Astrocyte of the cerebellum (primary cell): ENCODE results near the gene PPIL1.

ENCODE experiments used
- DNase-seq: peaks from one replicate; pipeline ENCODE4 v3.0.0-alpha.2; 2011; ENCODE audit warnings: low read depth
- H3K4me3 ChIP-seq: 2 replicates; pipeline ENCODE4 v1.5.1; 2011; ENCODE audit warnings: mild to moderate bottlenecking, low read depth, low read length, moderate library complexity
- in situ Hi-C: cut with HindIII; loops from 2 replicates; pipeline ENCODE4 v1.10.0; 2017; ENCODE audit warnings: low sequenced_read_pairs
- TF ChIP-seq, protein P1 (sequence below): IDR thresholded peaks from 2 replicates; pipeline ENCODE4 v1.5.1; 2012; ENCODE audit warnings: low read length, low read depth, moderate library complexity, mild to moderate bottlenecking; ENCODE audit errors: missing control alignments

PPIL1 gene

DNA sequence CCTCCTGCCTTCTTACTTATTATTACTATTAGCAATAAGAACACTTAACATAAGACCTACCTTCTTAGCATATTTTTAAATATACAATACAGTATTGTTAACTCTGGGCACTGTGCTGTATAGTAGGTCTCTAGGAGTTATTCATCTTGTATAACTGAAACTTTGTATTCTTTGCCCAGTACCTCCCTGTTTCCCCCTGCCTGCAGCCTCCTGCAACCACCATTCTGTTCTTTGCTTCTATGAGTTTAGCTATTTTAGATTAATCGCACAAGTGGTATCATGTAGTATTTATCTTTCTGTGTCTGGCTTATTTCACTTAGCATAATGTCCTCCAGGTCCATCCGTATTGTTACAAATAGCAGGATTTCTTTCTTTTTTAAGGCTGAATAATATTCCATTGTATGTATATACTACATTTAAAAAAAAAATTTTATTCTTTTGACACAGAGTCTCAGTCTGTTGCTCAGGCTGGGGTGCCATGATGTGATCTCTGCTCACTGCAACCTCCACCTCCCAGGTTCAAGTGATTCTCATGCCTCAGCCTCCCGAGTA lies 15.6 kb upstream of the PPIL1 start:
- TF ChIP-seq, protein P1, sequence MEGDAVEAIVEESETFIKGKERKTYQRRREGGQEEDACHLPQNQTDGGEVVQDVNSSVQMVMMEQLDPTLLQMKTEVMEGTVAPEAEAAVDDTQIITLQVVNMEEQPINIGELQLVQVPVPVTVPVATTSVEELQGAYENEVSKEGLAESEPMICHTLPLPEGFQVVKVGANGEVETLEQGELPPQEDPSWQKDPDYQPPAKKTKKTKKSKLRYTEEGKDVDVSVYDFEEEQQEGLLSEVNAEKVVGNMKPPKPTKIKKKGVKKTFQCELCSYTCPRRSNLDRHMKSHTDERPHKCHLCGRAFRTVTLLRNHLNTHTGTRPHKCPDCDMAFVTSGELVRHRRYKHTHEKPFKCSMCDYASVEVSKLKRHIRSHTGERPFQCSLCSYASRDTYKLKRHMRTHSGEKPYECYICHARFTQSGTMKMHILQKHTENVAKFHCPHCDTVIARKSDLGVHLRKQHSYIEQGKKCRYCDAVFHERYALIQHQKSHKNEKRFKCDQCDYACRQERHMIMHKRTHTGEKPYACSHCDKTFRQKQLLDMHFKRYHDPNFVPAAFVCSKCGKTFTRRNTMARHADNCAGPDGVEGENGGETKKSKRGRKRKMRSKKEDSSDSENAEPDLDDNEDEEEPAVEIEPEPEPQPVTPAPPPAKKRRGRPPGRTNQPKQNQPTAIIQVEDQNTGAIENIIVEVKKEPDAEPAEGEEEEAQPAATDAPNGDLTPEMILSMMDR, result no peak
- no peak for DNase-seq
- in situ Hi-C loops, result no loop called here
- H3K4me3 ChIP-seq, result no peak overlapping the region

DNA sequence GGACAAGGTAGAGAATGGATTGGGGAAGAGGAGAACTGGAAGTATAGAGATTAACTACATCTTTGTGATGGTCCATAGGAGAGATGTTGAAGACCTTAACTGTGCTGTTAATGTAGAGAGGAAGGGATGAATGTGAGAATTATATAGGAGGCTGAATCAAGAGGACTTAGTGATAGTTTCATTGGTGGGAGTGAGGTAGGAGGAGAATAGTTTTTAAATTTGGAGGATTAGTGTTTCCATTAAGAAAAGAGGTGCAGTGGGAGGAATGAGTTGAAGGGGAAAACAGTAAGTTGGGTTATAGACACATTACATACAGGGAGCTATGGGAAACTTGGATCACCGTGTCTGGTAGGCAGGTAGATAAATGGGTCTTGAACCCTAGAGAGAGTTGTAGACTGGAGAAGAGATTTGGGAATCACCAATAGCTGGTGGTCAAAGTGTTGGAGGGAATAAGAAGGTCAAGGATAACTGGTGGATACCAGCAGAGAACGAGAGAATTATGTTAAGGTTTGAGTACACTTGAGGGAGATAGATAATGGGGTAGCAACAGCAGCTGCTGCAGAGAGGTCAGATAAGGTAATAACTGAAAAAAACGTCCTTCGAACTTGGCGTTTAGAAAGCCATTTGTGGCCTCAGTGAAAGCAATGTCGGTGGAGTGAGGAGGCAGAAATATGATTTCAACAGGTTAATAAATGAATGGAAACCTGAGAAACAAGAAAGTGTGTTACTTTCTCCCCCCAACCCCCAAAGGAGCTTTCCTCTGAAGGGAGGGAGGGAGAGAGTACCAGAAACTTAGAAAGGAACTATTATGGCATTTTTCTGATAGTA lies 14.3 kb upstream of the PPIL1 start:
- in situ Hi-C loops, result no loop called here
- TF ChIP-seq, protein P1, result no peak
- H3K4me3 ChIP-seq, result no peak overlapping the region
- DNase-seq, result no peak

DNA sequence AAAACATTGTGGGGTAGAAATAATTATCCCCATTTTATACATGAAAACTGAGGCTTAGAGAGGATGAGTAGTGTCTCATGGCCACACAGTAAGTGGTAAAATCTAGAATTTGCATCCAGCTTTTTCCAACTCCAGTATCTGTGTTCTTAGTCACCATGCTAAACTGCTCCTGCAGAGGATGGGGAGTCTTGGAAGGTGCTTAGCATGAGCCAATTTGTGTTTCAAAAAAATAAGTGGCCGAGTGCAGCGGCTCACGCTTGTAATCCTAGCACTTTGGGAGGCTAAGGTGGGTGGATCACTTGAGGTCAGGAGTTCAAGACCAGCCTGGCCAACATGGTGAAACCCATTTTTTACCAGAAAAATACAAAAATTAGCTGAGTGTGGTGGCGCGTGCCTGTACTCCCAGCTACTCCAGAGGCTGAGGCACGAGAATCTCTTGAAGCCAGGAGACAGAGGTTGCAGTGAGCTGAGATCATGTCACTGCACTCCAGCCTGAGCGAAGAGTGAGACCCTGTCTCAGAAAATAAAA lies 13.6 kb upstream of the PPIL1 start:
- no peak for DNase-seq
- no peak overlapping the region for H3K4me3 ChIP-seq
- in situ Hi-C loops, result no loop called here
- TF ChIP-seq, protein P1, result no peak

DNA sequence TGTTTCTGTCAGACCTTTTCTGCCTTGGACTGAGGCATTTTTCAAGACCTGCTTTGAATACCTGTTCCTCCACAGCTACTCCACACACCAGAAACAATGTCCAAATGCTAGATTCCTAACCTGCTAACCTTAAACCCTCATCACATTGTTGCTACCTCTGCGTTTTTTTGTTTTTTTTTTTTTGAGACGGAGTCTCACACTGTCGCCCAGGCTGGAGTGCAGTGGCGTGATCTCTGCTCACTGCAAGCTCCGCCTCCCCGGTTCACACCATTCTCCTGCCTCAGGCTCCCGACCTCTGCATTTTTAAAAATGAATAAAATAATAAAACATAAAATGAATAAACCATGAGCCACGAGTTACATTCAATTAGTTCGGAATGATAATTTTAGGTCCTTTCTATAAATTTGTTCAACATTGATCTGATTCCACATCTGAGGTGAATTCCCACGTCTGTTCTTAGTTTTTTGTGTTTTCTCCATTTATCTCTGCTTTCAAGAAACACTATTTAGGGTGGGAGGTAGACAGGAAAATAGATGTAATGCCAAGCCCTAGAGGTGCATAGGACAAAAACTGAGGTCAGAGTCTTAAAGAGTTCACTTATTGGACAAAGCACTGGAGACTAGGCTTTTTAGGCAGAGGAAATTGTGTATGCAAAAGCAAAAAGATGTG lies 12.5 kb upstream of the PPIL1 start:
- peak overlapping the region; percentile 57 for H3K4me3 ChIP-seq
- TF ChIP-seq, protein P1, result no peak
- in situ Hi-C loops, result no loop called here
- no peak for DNase-seq

DNA sequence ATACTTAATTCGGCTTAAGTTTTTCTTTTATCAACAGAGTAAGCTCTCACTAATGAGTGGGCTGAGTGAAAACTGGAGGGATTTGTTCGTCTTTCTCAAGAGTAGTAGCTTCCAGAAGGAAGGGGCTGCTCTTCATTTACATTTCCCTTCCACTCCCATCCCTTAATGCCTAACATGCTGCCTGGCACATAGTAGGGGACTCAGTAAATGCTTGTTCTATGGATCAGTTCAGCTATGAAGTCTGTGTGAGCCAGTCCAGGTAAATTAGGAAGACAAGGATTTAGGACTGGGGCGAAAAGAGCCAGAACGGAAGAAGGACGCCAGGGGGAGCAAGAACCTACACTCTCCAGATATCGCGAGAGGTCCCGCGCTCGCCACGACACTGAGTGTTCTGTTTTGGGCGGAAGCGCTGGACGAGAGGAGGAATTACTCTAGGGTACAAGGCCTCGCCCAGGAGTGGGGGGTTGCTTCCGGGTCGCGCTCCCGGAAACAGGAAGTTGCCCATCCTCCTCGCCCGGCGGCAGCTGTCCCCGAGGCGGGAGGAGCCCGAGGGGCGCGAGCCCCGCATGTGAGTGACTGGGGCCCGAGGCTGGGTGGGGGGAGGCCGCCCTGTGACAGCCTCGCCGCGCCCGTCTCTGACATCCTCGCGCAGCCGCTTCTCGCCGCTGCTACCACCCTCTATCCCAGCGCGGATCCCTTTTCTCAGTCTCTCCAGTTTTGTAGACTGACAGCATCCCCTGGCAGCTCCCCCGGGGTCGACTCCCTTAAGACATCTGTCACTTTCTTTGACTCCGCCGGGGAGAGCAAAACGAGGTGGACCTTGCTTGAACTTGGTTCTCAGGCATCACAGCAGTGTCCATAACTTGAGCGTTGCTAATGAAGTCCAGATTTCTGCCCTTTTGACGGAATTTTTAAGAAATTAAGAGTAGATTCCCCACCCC lies 11.1 kb upstream of the PPIL1 start, which contains the start of gene C6orf89:
C6orf89 (plus strand) TSS at position 492 of the 941 bp plus-strand sequence. CDS start 13,493 bp downstream, outside the sequence.
- peak; percentile 93 for DNase-seq
- in situ Hi-C loops, result no loop called here
- TF ChIP-seq, protein P1, result peak; percentile 90
- peak within 1 kb of the TSS; percentile 57 for H3K4me3 ChIP-seq
